WTC11 (cell line): Measurements from ENCODE around the gene NCKIPSD. TPM values are rescaled to one million over a fixed set of nuclear protein-coding genes. Genes with fewer than 3 reads are reported as not detected.

Source experiments
- ATAC-seq: fragments of 200-7000 bp; cut with Tn5 transposase; 2 replicates; pipeline ENCODE4 v1.10.0; 2021; ENCODE audit warnings: mild to moderate bottlenecking, moderate library complexity
- CTCF ChIA-PET: fragments of 300-600 bp; sonication (Branson Sonifier 250); formaldehyde crosslinking; loops from one replicate; lab custom pipeline; 2021; ENCODE audit warnings: antibody characterized with exemption; lab: Charles Lee
- POLR2A ChIA-PET: fragments of 350-600 bp; sonication (Branson Sonifier 250); formaldehyde crosslinking; loops from one replicate; lab custom pipeline; 2021; ENCODE audit warnings: antibody characterized with exemption; lab: Charles Lee
- DNase-seq: peaks from one replicate; pipeline ENCODE4 v3.0.0; 2021; ENCODE audit warnings: low spot score
- H3K27ac Mint-ChIP-seq: 2 replicates; pipeline ENCODE4 v1.8.0; 2021; ENCODE audit warnings: mixed read lengths
- H3K27me3 Mint-ChIP-seq: 2 replicates; pipeline ENCODE4 v1.8.0; 2021; ENCODE audit warnings: low read depth, mild to moderate bottlenecking, moderate library complexity, mixed read lengths
- H3K36me3 Mint-ChIP-seq: 2 replicates; pipeline ENCODE4 v1.8.0; 2021; ENCODE audit warnings: mixed read lengths
- H3K4me1 Mint-ChIP-seq: 2 replicates; pipeline ENCODE4 v1.8.0; 2022; ENCODE audit warnings: mixed read lengths
- H3K4me3 Mint-ChIP-seq: 2 replicates; pipeline ENCODE4 v1.8.0; 2021; ENCODE audit warnings: mild to moderate bottlenecking, moderate library complexity, mixed read lengths
- H3K9me3 Mint-ChIP-seq: 2 replicates; pipeline ENCODE4 v1.8.0; 2021; ENCODE audit warnings: mixed read lengths
- ATF1 ChIP-seq: sonication (generic); formaldehyde crosslinking; IDR thresholded peaks from 2 replicates; pipeline ENCODE4 v1.8.1; 2023; ENCODE audit warnings: mild to moderate bottlenecking, moderate library complexity, missing genetic modification reagents
- CBFB ChIP-seq: sonication (generic); formaldehyde crosslinking; IDR thresholded peaks from 2 replicates; pipeline ENCODE4 v1.8.1; 2022; ENCODE audit warnings: mild to moderate bottlenecking, low read depth, missing genetic modification reagents
- CREB1 ChIP-seq: sonication (generic); formaldehyde crosslinking; IDR thresholded peaks from 2 replicates; pipeline ENCODE4 v1.8.0; 2023; ENCODE audit warnings: mild to moderate bottlenecking, missing genetic modification reagents
- CREM ChIP-seq: sonication (generic); formaldehyde crosslinking; IDR thresholded peaks from 2 replicates; pipeline ENCODE4 v1.8.1; 2022; ENCODE audit warnings: mild to moderate bottlenecking, missing genetic modification reagents, moderate library complexity
- ELF4 ChIP-seq: sonication (generic); formaldehyde crosslinking; IDR thresholded peaks from 2 replicates; pipeline ENCODE4 v1.8.1; 2022; ENCODE audit warnings: low read depth, mild to moderate bottlenecking, moderate library complexity, missing genetic modification reagents
- ESRRA ChIP-seq: sonication (generic); formaldehyde crosslinking; IDR thresholded peaks from 2 replicates; pipeline ENCODE4 v1.8.1; 2022; ENCODE audit warnings: mild to moderate bottlenecking, missing genetic modification reagents, borderline replicate concordance
- FOXJ3 ChIP-seq: sonication (generic); formaldehyde crosslinking; IDR thresholded peaks from 2 replicates; pipeline ENCODE4 v1.9.0; 2021; ENCODE audit warnings: missing genetic modification reagents, mild to moderate bottlenecking, borderline replicate concordance
- FOXK1 ChIP-seq: sonication (generic); formaldehyde crosslinking; IDR thresholded peaks from 2 replicates; pipeline ENCODE4 v1.8.0; 2022; ENCODE audit warnings: mild to moderate bottlenecking, moderate library complexity, missing genetic modification reagents
- GTF2I ChIP-seq: fragments of 250-450 bp; sonication (Bioruptor Pico); conservative IDR thresholded peaks from 2 replicates; pipeline ENCODE4 v1.4.0; 2021; ENCODE audit warnings: mild to moderate bottlenecking
- MXD4 ChIP-seq: fragments of 250-450 bp; sonication (Bioruptor Pico); IDR thresholded peaks from 2 replicates; pipeline ENCODE4 v1.8.0; 2021; ENCODE audit warnings: mild to moderate bottlenecking, moderate library complexity, borderline replicate concordance
- NFATC4 ChIP-seq: fragments of 250-450 bp; sonication (Bioruptor Pico); IDR thresholded peaks from 2 replicates; pipeline ENCODE4 v1.9.0; 2021; ENCODE audit warnings: mild to moderate bottlenecking
- NFYB ChIP-seq: sonication (generic); formaldehyde crosslinking; conservative IDR thresholded peaks from 2 replicates; pipeline ENCODE4 v1.8.0; 2022; ENCODE audit warnings: low read depth, missing genetic modification reagents
- SMAD4 ChIP-seq: sonication (generic); formaldehyde crosslinking; IDR thresholded peaks from 2 replicates; pipeline ENCODE4 v1.8.0; 2022; ENCODE audit warnings: mild to moderate bottlenecking, missing genetic modification reagents
- SOX15 ChIP-seq: fragments of 250-450 bp; sonication (Bioruptor Pico); IDR thresholded peaks from 2 replicates; pipeline ENCODE4 v1.9.0; 2021; ENCODE audit warnings: mild to moderate bottlenecking
- SP1 ChIP-seq: sonication (generic); formaldehyde crosslinking; conservative IDR thresholded peaks from 2 replicates; pipeline ENCODE4 v1.8.1; 2022; ENCODE audit warnings: missing genetic modification reagents
- ZNF121 ChIP-seq: sonication (generic); formaldehyde crosslinking; IDR thresholded peaks from 2 replicates; pipeline ENCODE4 v1.8.0; 2023; ENCODE audit warnings: missing genetic modification reagents
- ZNF423 ChIP-seq: fragments of 250-450 bp; sonication (Bioruptor Pico); IDR thresholded peaks from 2 replicates; pipeline ENCODE4 v2.1.2; 2022; ENCODE audit warnings: mild to moderate bottlenecking, moderate library complexity
- ZNF671 ChIP-seq: fragments of 250-450 bp; sonication (Bioruptor Pico); IDR thresholded peaks from 2 replicates; pipeline ENCODE4 v1.8.0; 2021; ENCODE audit warnings: mild to moderate bottlenecking
- total RNA-seq: library from RNA; stranded (reverse); gene quantifications from 3 replicates; pipeline ENCODE4 v1.2.3, GENCODE V29; 2021
- TF ChIP-seq, protein P1 (sequence below): fragments of 250-450 bp; sonication (Bioruptor Pico); IDR thresholded peaks from 2 replicates; pipeline ENCODE4 v1.9.0; 2021; ENCODE audit warnings: mild to moderate bottlenecking
- TF ChIP-seq, protein P2 (sequence below): fragments of 250-450 bp; sonication (Bioruptor Pico); conservative IDR thresholded peaks from 2 replicates; pipeline ENCODE4 v1.9.0; 2021; ENCODE audit warnings: mild to moderate bottlenecking
- TF ChIP-seq, protein P3 (sequence below): sonication (generic); formaldehyde crosslinking; IDR thresholded peaks from 2 replicates; pipeline ENCODE4 v1.8.0; 2022; ENCODE audit warnings: missing genetic modification reagents
- TF ChIP-seq, protein P4 (sequence below): sonication (generic); formaldehyde crosslinking; IDR thresholded peaks from 2 replicates; pipeline ENCODE4 v1.8.1; 2023; ENCODE audit warnings: mild to moderate bottlenecking, missing genetic modification reagents, moderate library complexity

Gene NCKIPSD
- total RNA-seq, 1 experiment from 2014 or later: 40.1 TPM

DNA sequence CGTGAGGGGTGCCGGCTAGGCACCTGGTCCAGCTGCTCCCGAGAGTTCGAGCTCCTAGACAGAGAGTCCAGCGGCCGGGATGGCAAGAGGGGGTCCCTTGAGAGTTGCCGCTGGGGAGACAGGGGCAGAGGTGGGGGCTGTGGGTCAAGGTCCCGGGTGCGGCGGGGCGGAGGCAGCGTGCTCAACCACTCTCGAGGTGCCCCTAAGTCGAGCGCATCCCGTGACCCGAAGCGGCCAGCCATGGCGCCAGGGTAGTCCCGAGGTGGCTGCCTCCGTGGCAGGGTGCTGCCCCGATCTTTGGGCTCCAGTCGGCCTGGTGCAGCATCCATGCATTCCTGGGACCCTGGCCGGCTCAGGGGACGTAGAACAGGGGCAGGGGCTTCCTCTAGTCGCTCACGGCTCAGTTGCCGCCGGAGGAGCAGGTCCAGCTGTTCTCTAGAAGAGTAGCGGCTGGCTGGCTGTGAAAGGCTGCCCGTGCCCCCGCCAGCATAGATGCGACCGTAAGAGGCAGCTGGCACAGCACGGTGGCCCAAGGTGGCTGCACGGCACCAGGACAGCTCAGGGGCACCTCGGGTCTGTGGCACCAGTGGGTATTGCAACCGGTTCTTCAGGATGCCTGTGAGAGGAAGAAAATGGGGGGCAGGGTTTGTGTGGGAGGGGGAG lies 45.6 kb downstream of the NCKIPSD start (continued):
- TF ChIP-seq, protein P1, sequence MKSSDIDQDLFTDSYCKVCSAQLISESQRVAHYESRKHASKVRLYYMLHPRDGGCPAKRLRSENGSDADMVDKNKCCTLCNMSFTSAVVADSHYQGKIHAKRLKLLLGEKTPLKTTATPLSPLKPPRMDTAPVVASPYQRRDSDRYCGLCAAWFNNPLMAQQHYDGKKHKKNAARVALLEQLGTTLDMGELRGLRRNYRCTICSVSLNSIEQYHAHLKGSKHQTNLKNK: no peak
- TF ChIP-seq ESRRA (CRISPR knock-in tag) (no peak), ZNF671 (CRISPR knock-in tag) (no peak), CREM (CRISPR knock-in tag) (no peak), ELF4 (CRISPR knock-in tag) (no peak)
- TF ChIP-seq, protein P2, sequence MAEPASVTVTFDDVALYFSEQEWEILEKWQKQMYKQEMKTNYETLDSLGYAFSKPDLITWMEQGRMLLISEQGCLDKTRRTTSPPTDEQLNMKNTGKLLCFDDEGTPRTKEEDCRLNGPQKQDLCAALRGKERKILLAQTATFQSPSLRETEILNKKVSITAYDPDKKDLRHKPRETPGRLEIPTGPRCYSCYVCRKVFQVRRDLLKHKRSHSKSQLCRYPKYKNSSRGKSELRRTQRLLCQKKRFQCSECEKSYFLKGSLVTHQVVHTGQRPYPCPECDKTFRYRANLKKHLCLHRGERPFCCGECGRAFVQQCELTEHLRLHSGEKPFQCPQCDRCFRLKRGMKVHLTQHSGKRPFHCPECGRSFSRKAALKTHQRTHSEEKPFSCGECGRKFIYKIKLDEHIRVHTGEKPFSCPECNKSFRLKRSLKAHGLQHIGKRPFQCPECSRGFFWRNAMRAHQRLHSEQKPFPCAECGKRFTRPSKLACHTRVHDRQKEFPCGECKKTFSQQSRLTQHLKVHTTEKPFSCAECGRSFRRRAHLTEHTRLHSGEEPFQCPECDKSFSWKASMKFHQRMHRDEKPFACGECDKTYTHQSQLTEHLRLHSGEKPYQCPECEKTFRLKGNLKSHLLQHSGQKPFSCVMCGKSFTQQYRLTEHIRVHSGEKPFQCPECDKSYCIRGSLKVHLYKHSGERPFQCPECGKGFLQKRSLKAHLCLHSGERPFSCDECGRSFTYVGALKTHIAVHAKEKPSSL: no peak

GRCh38 chr3:48637305-48637704 lies 48.4 kb downstream of the NCKIPSD start:
- POLR2A ChIA-PET: no interaction called here
- DNase-seq: no peak
- peak overlapping the region; percentile 98 for H3K27ac Mint-ChIP-seq

DNA sequence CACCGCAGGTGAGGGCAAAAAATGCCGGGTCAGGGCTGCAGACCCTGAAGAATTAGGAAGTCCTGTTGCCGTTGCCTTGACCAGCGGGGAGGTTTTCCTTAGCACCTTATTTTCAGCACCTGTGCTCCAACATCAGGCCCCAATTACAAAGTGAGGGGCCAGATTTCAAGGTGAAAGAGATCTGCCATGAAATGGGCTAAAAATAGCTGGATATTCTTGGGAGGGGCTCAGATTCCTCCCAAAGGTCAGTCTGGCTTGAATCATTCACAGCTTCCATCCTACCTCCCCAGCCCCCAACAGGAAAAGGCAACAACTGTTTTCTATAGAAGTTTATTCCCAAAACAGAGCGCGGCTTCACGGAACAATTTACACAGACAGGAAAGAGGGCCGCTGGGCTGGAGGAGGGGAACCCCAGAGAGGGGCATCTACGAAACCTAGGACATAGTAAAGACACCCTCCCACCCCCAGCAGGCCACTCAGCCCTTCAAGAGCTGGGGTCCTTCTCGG lies 49.5 kb downstream of the NCKIPSD start:
- DNase-seq: no peak
- H3K27ac Mint-ChIP-seq: peak overlapping the region; percentile 94
- peaks cover 20% of the 10 kb centered on the region for H3K36me3 Mint-ChIP-seq

More at GRCh38 chr3:48637305-48637704, 48.4 kb downstream of the NCKIPSD start:
- H3K4me3 Mint-ChIP-seq: peak overlapping the region; percentile 84
- H3K4me1 Mint-ChIP-seq: peaks cover 32% of the 10 kb centered on the region
- CTCF ChIA-PET: interaction anchor here (3.3 to 3.6 kb wide), 2 partner anchors 19 to 26 kb away, joined by 46 to 51 read pairs; partner anchors contain the start of gene CELSR3
- H3K36me3 Mint-ChIP-seq: peaks cover 25% of the 10 kb centered on the region
- no peak for ATAC-seq
- H3K9me3 Mint-ChIP-seq: no peaks in the 10 kb centered on the region
- H3K27me3 Mint-ChIP-seq: no peaks in the 10 kb centered on the region
- no peak for TF ChIP-seq ESRRA (CRISPR knock-in tag)
- 0 out of 2 replicates have a peak, but pooled peaks have one; percentile 11 for TF ChIP-seq NFYB
- no peak for TF ChIP-seq MXD4 (CRISPR knock-in tag)

GRCh38 chr3:48635222-48636021 lies 50.3 kb downstream of the NCKIPSD start, which contains the start of gene SLC26A6:
SLC26A6 (minus strand) TSS chr3:48635461; CDS start chr3:48635393, 68 bp downstream.
- H3K9me3 Mint-ChIP-seq: no peaks in the 10 kb centered on the region
- ATAC-seq (peak; percentile 91), DNase-seq (peak; percentile 99)
- peaks cover 32% of the 10 kb centered on the region for H3K4me1 Mint-ChIP-seq
- H3K36me3 Mint-ChIP-seq: peaks cover 21% of the 10 kb centered on the region
- peak within 1 kb of the TSS; percentile 84 for H3K4me3 Mint-ChIP-seq
- no peaks in the 10 kb centered on the region for H3K27me3 Mint-ChIP-seq
- ChIA-PET POLR2A (interaction anchor here (0.5 to 2.7 kb wide), 14 partner anchors 12 to 372 kb away, joined by 3 to 41 read pairs (median 4); partner anchors contain the start of genes CELSR3, IP6K2, PFKFB4 and TMEM89), CTCF (interaction anchor here (0.5 to 3.6 kb wide), 53 partner anchors 10 to 939 kb away, joined by 3 to 51 read pairs (median 5); partner anchors contain the start of genes ATRIP, CCDC51, CELSR3 and COL7A1)
- peak within 1 kb of the TSS; percentile 94 for H3K27ac Mint-ChIP-seq
- TF ChIP-seq ZNF423 (CRISPR knock-in tag): no peak
- no peak for TF ChIP-seq ATF1 (CRISPR knock-in tag)
- TF ChIP-seq NFYB: peak; percentile 90
- TF ChIP-seq ZNF671 (CRISPR knock-in tag): no peak
- TF ChIP-seq CBFB (CRISPR knock-in tag): no peak
- TF ChIP-seq CREM (CRISPR knock-in tag): 0 out of 2 replicates have a peak, but pooled peaks have one; percentile 33
- TF ChIP-seq SOX15 (CRISPR knock-in tag): no peak
- TF ChIP-seq FOXK1 (CRISPR knock-in tag): no peak; the same call in 1 of the 2 replicates
- TF ChIP-seq NFATC4 (CRISPR knock-in tag): no peak
- no peak for TF ChIP-seq ZNF121 (CRISPR knock-in tag)
- TF ChIP-seq, protein P3, sequence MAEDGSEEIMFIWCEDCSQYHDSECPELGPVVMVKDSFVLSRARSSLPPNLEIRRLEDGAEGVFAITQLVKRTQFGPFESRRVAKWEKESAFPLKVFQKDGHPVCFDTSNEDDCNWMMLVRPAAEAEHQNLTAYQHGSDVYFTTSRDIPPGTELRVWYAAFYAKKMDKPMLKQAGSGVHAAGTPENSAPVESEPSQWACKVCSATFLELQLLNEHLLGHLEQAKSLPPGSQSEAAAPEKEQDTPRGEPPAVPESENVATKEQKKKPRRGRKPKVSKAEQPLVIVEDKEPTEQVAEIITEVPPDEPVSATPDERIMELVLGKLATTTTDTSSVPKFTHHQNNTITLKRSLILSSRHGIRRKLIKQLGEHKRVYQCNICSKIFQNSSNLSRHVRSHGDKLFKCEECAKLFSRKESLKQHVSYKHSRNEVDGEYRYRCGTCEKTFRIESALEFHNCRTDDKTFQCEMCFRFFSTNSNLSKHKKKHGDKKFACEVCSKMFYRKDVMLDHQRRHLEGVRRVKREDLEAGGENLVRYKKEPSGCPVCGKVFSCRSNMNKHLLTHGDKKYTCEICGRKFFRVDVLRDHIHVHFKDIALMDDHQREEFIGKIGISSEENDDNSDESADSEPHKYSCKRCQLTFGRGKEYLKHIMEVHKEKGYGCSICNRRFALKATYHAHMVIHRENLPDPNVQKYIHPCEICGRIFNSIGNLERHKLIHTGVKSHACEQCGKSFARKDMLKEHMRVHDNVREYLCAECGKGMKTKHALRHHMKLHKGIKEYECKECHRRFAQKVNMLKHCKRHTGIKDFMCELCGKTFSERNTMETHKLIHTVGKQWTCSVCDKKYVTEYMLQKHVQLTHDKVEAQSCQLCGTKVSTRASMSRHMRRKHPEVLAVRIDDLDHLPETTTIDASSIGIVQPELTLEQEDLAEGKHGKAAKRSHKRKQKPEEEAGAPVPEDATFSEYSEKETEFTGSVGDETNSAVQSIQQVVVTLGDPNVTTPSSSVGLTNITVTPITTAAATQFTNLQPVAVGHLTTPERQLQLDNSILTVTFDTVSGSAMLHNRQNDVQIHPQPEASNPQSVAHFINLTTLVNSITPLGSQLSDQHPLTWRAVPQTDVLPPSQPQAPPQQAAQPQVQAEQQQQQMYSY (CRISPR knock-in tag): peak; percentile 74
- no peak for TF ChIP-seq SMAD4

More for the DNA sequence above, 49.5 kb downstream of the NCKIPSD start:
- Mint-ChIP-seq H3K27me3 (no peaks in the 10 kb centered on the region), H3K4me3 (peak overlapping the region; percentile 84), H3K4me1 (peaks cover 32% of the 10 kb centered on the region), H3K9me3 (no peaks in the 10 kb centered on the region)
- TF ChIP-seq SP1 (CRISPR knock-in tag) (no peak), GTF2I (no peak), CREB1 (CRISPR knock-in tag) (no peak), ZNF671 (CRISPR knock-in tag) (no peak), FOXJ3 (CRISPR knock-in tag) (no peak), FOXK1 (CRISPR knock-in tag) (no peak)
- TF ChIP-seq, protein P4, sequence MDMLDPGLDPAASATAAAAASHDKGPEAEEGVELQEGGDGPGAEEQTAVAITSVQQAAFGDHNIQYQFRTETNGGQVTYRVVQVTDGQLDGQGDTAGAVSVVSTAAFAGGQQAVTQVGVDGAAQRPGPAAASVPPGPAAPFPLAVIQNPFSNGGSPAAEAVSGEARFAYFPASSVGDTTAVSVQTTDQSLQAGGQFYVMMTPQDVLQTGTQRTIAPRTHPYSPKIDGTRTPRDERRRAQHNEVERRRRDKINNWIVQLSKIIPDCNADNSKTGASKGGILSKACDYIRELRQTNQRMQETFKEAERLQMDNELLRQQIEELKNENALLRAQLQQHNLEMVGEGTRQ (CRISPR knock-in tag): no peak
- ATAC-seq: no peak
- POLR2A ChIA-PET: interaction anchor here (0.8 to 2.7 kb wide), 10 partner anchors 13 to 371 kb away, joined by 3 to 41 read pairs (median 6); partner anchors contain the start of genes CELSR3, IP6K2, PFKFB4 and TMEM89
- CTCF ChIA-PET: interaction anchor here (0.5 to 3.6 kb wide), 45 partner anchors 9 to 939 kb away, joined by 3 to 51 read pairs (median 6); partner anchors contain the start of genes ATRIP, CCDC51, CELSR3 and IP6K2
